Measurements from ENCODE around the gene ATP6V0A4.

The ATP6V0A4 gene

DNA sequence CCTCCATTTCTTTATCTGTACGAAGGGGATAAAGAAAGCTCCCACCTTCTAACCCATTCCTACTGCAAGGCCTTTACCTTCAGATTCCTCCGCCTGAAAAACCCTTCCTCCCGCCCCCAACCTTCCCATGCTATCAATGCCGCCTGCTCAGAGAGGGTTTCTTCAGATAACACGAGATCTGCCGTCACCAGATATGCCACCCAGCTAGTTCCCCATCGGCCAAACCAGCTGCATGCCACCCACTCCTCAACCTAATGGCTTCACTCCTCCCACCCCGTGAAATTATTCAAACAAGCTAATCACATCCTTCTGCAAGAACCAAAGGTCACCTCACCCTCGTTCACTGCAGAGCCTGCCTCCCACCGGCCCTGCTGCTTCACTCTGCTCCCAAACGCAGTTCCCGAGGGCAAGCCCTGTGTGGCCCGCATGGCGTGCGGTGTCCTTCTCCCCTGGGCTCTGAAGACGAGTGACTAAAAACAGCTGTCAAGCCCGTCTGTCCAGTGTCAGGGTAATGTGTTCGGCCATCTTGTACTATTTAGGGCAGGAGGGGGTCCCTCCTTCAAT is 47.0 kb downstream of the ATP6V0A4 start:
- H3K9me3 ChIP-seq (ENCODE audit: insufficient read depth, low read length, severe bottlenecking): no peaks in the 10 kb centered on the region
- H3K27ac ChIP-seq (ENCODE audit: low read length): 0 out of 2 replicates have a peak overlapping the region, but pooled peaks have one; percentile 24
- H2AFZ ChIP-seq (ENCODE audit: low read depth, low read length): no peak overlapping the region
- H4K20me1 ChIP-seq (ENCODE audit: insufficient read depth, low read length): no peaks in the 10 kb centered on the region
- no peak overlapping the region for H3K4me2 ChIP-seq (ENCODE audit: insufficient read depth, low read length)
- peaks cover 33% of the 10 kb centered on the region for H3K4me1 ChIP-seq (ENCODE audit: insufficient read depth, low read length)
- no peaks in the 10 kb centered on the region for H3K27me3 ChIP-seq (ENCODE audit: insufficient read depth, low read length, poor library complexity)
- no peaks in the 10 kb centered on the region for H3K79me2 ChIP-seq (ENCODE audit: insufficient read depth, low read length)
- no peak for TF ChIP-seq EZH2 (IDR thresholded peaks at IDR 0.05; ENCODE audit: borderline replicate concordance, low read depth, low read length, severe bottlenecking)
- TF ChIP-seq, protein P1, sequence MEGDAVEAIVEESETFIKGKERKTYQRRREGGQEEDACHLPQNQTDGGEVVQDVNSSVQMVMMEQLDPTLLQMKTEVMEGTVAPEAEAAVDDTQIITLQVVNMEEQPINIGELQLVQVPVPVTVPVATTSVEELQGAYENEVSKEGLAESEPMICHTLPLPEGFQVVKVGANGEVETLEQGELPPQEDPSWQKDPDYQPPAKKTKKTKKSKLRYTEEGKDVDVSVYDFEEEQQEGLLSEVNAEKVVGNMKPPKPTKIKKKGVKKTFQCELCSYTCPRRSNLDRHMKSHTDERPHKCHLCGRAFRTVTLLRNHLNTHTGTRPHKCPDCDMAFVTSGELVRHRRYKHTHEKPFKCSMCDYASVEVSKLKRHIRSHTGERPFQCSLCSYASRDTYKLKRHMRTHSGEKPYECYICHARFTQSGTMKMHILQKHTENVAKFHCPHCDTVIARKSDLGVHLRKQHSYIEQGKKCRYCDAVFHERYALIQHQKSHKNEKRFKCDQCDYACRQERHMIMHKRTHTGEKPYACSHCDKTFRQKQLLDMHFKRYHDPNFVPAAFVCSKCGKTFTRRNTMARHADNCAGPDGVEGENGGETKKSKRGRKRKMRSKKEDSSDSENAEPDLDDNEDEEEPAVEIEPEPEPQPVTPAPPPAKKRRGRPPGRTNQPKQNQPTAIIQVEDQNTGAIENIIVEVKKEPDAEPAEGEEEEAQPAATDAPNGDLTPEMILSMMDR (IDR thresholded peaks at IDR 0.05; ENCODE audit: borderline replicate concordance, extremely low read depth, low read length, poor library complexity, severe bottlenecking): no peak
- DNase-seq (no peak), ATAC-seq (ENCODE audit: insufficient read depth, low read depth) (no peak)
- no peak overlapping the region for H3K4me3 ChIP-seq (ENCODE audit: low read depth in 1 of 2, low read length in 2 of 2)
- no peak overlapping the region for H3K9ac ChIP-seq (ENCODE audit: low read depth, low read length)
- no peaks in the 10 kb centered on the region for H3K36me3 ChIP-seq (ENCODE audit: insufficient read depth, low read length)

DNA sequence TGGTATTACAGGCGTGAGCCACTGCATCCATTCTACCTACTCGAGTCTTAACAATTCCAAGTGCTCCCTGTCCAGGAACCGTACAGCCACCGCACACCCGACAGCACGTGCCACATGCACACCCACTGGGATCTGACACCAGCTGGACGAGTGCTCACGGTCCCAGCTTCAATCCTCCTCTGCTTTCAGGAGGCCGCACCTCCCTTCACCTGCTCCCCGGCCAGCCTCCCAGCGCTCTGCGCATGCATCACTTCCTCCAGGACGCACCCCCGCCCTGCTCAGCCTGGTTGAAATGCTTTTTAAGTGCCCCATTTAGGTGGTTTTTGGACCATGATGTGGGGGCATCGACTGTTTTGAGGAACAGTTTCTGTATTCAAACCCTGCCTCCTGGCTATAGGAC is 47.5 kb downstream of the ATP6V0A4 start:
- Histone ChIP-seq H3K36me3 (ENCODE audit: insufficient read depth, low read length) (no peaks in the 10 kb centered on the region), H4K20me1 (ENCODE audit: insufficient read depth, low read length) (no peaks in the 10 kb centered on the region), H3K4me1 (ENCODE audit: insufficient read depth, low read length) (peaks cover 33% of the 10 kb centered on the region), H3K27ac (ENCODE audit: low read length) (no peak overlapping the region), H3K27me3 (ENCODE audit: insufficient read depth, low read length, poor library complexity) (no peaks in the 10 kb centered on the region), H3K79me2 (ENCODE audit: insufficient read depth, low read length) (no peaks in the 10 kb centered on the region), H2AFZ (ENCODE audit: low read depth, low read length) (no peak overlapping the region), H3K4me3 (ENCODE audit: low read depth in 1 of 2, low read length in 2 of 2) (no peak overlapping the region), H3K4me2 (ENCODE audit: insufficient read depth, low read length) (no peak overlapping the region), H3K9ac (ENCODE audit: low read depth, low read length) (no peak overlapping the region), H3K9me3 (ENCODE audit: insufficient read depth, low read length, severe bottlenecking) (no peaks in the 10 kb centered on the region)
- no peak for DNase-seq
- no peak for TF ChIP-seq EZH2 (IDR thresholded peaks at IDR 0.05; ENCODE audit: borderline replicate concordance, low read depth, low read length, severe bottlenecking)
- TF ChIP-seq, protein P1 (IDR thresholded peaks at IDR 0.05; ENCODE audit: borderline replicate concordance, extremely low read depth, low read length, poor library complexity, severe bottlenecking): no peak
- ATAC-seq (ENCODE audit: insufficient read depth, low read depth): no peak

DNA sequence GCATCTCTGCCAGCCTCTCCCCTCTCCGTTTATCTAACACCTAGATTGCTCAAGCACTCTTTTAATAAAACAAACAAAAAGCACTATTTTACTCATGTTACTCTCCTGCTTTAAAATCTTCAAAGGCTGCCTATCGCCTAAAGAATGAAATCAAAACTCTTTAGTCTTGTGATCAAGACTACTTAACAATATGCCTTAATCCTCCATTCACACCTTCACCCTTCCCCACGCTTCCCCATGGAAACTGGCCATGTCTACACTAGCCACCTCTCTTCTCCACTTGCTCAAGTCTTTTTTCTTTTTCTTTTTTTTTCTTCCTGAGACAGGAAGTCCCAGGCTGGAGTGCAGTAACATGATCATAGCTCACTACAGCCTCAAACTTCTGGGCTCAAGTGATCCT is 48.0 kb downstream of the ATP6V0A4 start:
- no peak overlapping the region for H3K4me2 ChIP-seq (ENCODE audit: insufficient read depth, low read length)
- peak; percentile 27 for DNase-seq
- no peak overlapping the region for H3K9ac ChIP-seq (ENCODE audit: low read depth, low read length)
- H3K36me3 ChIP-seq (ENCODE audit: insufficient read depth, low read length): no peaks in the 10 kb centered on the region
- peaks cover 33% of the 10 kb centered on the region for H3K4me1 ChIP-seq (ENCODE audit: insufficient read depth, low read length)
- no peak for ATAC-seq (ENCODE audit: insufficient read depth, low read depth)
- H4K20me1 ChIP-seq (ENCODE audit: insufficient read depth, low read length): no peaks in the 10 kb centered on the region
- H3K9me3 ChIP-seq (ENCODE audit: insufficient read depth, low read length, severe bottlenecking): no peaks in the 10 kb centered on the region
- H3K4me3 ChIP-seq (ENCODE audit: low read depth in 1 of 2, low read length in 2 of 2): no peak overlapping the region
- no peak overlapping the region for H2AFZ ChIP-seq (ENCODE audit: low read depth, low read length)
- no peak overlapping the region for H3K27ac ChIP-seq (ENCODE audit: low read length)
- TF ChIP-seq, protein P1 (IDR thresholded peaks at IDR 0.05; ENCODE audit: borderline replicate concordance, extremely low read depth, low read length, poor library complexity, severe bottlenecking): no peak
- no peak for TF ChIP-seq EZH2 (IDR thresholded peaks at IDR 0.05; ENCODE audit: borderline replicate concordance, low read depth, low read length, severe bottlenecking)
- no peaks in the 10 kb centered on the region for H3K27me3 ChIP-seq (ENCODE audit: insufficient read depth, low read length, poor library complexity)
- no peaks in the 10 kb centered on the region for H3K79me2 ChIP-seq (ENCODE audit: insufficient read depth, low read length)
